IPS-15b (cell line): ENCODE data around the gene BORCS6.

ENCODE experiments used
- H3K27me3 ChIP-seq: one replicate; pipeline ENCODE4 v1.6.1; 2013; ENCODE audit warnings: low read length; ENCODE audit not compliant: control insufficient read depth, insufficient read depth
- H3K36me3 ChIP-seq: one replicate; pipeline ENCODE4 v1.6.1; 2013; ENCODE audit warnings: low read length; ENCODE audit not compliant: control insufficient read depth, insufficient read depth
- H3K4me1 ChIP-seq: one replicate; pipeline ENCODE4 v1.6.1; 2013; ENCODE audit warnings: mild to moderate bottlenecking, low read length; ENCODE audit not compliant: control insufficient read depth, insufficient read depth
- H3K4me3 ChIP-seq: one replicate; pipeline ENCODE4 v1.5.1; 2013; ENCODE audit warnings: low read depth, low read length
- H3K9ac ChIP-seq: one replicate; pipeline ENCODE4 v1.6.1; 2013; ENCODE audit warnings: low read depth, mild to moderate bottlenecking, low read length
- H3K9me3 ChIP-seq: one replicate; pipeline ENCODE4 v1.6.1; 2013; ENCODE audit warnings: mild to moderate bottlenecking, low read length; ENCODE audit not compliant: control insufficient read depth, insufficient read depth

BORCS6 gene

DNA sequence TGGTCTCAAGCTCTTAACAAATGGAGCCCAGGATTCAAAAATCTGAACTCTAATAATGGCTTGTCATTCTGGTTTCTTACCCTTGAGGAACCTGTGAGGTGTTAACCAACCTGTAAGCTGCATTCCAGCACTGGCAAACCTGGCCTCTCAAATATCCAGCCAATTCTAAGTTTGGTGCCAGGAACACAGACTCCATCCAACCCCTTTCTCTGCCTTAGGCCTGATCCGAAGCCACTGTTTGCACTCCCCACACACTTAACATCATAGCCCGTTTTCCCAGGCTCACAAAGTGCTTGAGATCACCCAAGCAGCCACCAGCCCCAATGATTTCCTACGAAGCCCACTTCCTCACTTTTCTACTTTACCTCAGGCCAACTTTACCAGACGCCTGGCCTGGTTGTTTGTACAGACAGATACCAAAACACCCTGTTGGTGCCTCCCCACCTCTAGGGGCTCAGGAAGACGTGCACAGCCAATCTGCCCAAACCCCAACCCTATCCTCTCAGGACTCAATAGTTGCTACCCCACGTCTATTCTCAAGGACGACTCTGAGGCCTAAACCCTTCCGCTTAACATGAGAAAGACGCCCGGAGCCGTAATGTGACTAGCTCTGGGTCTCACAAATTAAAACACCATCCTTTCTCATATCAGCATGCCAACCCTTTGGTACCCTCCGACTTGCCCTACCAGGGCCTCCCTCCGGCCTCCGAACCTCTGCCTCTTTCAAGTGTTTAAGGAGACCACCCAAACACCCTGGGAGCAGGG lies 34.6 kb downstream of the BORCS6 start:
- Histone ChIP-seq H3K4me3 (peak overlapping the region; percentile 95), H3K4me1 (peaks cover 16% of the 10 kb centered on the region)

DNA sequence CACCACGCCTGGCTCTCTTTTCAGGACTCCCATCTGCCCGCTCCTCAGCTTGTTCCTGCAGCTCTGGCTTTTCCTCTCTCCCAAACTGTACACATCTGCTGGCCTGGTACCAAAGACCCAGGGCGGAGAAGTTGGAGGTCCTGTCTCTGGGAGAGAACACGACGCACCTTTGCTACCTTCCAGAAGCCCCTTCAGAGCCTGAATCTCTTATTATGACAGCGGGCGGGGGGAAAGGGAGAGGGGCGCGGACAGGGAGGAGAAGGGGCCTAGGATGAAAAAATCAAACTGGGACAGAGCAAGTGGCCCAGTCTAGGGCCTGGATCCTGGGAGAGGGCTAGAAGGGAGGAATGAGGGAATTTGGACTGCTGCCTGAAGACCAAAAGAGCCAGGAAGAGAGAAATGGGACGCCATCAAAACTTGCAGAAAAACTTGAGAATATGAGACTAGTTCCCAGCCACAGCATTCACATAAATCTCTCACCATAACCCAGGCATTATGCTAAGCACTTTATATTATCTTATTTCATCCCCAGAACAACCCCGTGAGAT lies 35.3 kb downstream of the BORCS6 start:
- H3K9me3 ChIP-seq = no peaks in the 10 kb centered on the region
- H3K4me1 ChIP-seq = peaks cover 16% of the 10 kb centered on the region
- peaks cover 9% of the 10 kb centered on the region for H3K36me3 ChIP-seq
- peak overlapping the region; percentile 54 for H3K9ac ChIP-seq
- peaks cover 2% of the 10 kb centered on the region for H3K27me3 ChIP-seq
- peak overlapping the region; percentile 61 for H3K4me3 ChIP-seq

More for the DNA sequence above, 34.6 kb downstream of the BORCS6 start:
- Histone ChIP-seq H3K36me3 (peaks cover 3% of the 10 kb centered on the region), H3K9me3 (no peaks in the 10 kb centered on the region), H3K27me3 (peaks cover 2% of the 10 kb centered on the region), H3K9ac (peak overlapping the region; percentile 47)

GRCh38 chr17:8153957-8154607 lies 35.9 kb downstream of the BORCS6 start:
- H3K36me3 ChIP-seq = peaks cover 15% of the 10 kb centered on the region
- peaks cover 16% of the 10 kb centered on the region for H3K4me1 ChIP-seq
- H3K27me3 ChIP-seq = peaks cover 2% of the 10 kb centered on the region
- peak overlapping the region; percentile 54 for H3K9ac ChIP-seq
- no peaks in the 10 kb centered on the region for H3K9me3 ChIP-seq
- peak overlapping the region; percentile 61 for H3K4me3 ChIP-seq

GRCh38 chr17:8153525-8153956 lies 36.4 kb downstream of the BORCS6 start:
- Histone ChIP-seq H3K4me3 (no peak overlapping the region), H3K27me3 (peaks cover 2% of the 10 kb centered on the region), H3K4me1 (peaks cover 16% of the 10 kb centered on the region), H3K9me3 (no peaks in the 10 kb centered on the region), H3K9ac (no peak overlapping the region), H3K36me3 (peaks cover 17% of the 10 kb centered on the region)

DNA sequence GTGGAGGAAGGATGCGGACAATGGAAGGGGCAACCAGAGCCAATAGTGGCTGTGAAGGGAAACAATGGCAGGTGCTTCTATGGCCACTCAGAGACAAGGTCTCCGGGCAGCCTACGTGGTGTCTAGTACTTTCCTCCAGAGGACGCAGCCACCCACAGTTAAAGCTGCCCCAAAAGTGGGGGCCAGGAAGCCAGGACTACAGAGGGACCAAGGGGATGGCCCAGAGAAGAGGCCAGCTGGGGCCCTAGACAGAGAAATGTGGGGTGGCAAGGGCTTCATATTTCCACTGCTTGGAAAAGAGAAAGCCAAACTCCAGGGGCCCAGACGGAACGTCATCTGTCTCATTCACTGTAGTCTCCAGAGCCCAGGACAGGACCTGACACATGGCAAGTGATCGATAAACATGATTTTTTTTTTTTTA lies 36.9 kb downstream of the BORCS6 start:
- Histone ChIP-seq H3K4me1 (peaks cover 16% of the 10 kb centered on the region), H3K9ac (no peak overlapping the region), H3K27me3 (peaks cover 2% of the 10 kb centered on the region), H3K36me3 (peaks cover 19% of the 10 kb centered on the region), H3K4me3 (peak overlapping the region; percentile 43), H3K9me3 (no peaks in the 10 kb centered on the region)

GRCh38 chr17:8152112-8152775 lies 37.7 kb downstream of the BORCS6 start, which contains the start of gene PER1:
Gene PER1, minus strand, starts transcription at chr17:8152404. Its CDS starts 1,698 bp downstream, at chr17:8150706.
- Histone ChIP-seq H3K4me1 (peaks cover 16% of the 10 kb centered on the region), H3K4me3 (peak within 1 kb of the TSS; percentile 91), H3K9ac (peak within 1 kb of the TSS; percentile 16), H3K27me3 (peaks cover 2% of the 10 kb centered on the region), H3K36me3 (peaks cover 27% of the 10 kb centered on the region), H3K9me3 (no peaks in the 10 kb centered on the region)

- Histone ChIP-seq H3K36me3 (peaks cover 33% of the 10 kb centered on the region), H3K27me3 (peaks cover 2% of the 10 kb centered on the region), H3K4me1 (peaks cover 14% of the 10 kb centered on the region), H3K9ac (peak overlapping the region; percentile 16), H3K9me3 (no peaks in the 10 kb centered on the region), H3K4me3 (peak overlapping the region; percentile 91)
Observed at GRCh38 chr17:8151641-8152111, 38.3 kb downstream of the BORCS6 start.

DNA sequence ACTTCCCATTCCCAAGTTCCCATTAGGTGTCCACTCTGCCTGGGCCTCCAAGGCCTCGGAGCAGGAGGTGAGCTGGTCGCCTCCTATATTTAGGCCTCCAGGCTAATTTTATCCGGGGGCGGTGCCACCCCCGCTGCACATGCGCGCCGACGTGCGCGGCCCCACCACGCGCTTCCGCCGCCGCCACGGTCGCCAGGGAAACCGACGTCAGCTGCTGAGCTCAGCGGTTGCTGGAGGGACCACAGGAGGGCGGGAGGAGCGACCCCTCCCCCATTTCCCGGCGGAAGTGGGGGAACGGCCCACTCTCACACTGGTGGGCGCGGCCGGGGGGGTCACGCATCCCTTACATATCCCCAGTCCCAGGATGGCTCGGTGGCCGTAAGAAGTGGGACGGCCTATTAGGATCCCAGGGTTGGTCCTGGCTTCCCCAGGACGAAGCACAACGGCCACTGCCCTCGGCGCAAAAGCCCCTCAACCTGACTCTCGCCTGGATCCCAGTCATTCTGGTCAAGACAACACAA lies 38.8 kb downstream of the BORCS6 start:
- H3K9ac ChIP-seq = no peak overlapping the region
- H3K4me1 ChIP-seq = peaks cover 14% of the 10 kb centered on the region
- H3K9me3 ChIP-seq = no peaks in the 10 kb centered on the region
- H3K27me3 ChIP-seq = peaks cover 2% of the 10 kb centered on the region
- peaks cover 36% of the 10 kb centered on the region for H3K36me3 ChIP-seq
- H3K4me3 ChIP-seq = peak overlapping the region; percentile 91

- H3K27me3 ChIP-seq = peaks cover 2% of the 10 kb centered on the region
- no peak overlapping the region for H3K9ac ChIP-seq
- H3K4me1 ChIP-seq = peaks cover 14% of the 10 kb centered on the region
- H3K36me3 ChIP-seq = peaks cover 43% of the 10 kb centered on the region
- H3K9me3 ChIP-seq = no peaks in the 10 kb centered on the region
- H3K4me3 ChIP-seq = peak overlapping the region; percentile 91
Observed at GRCh38 chr17:8150194-8151119, 39.5 kb downstream of the BORCS6 start.

DNA sequence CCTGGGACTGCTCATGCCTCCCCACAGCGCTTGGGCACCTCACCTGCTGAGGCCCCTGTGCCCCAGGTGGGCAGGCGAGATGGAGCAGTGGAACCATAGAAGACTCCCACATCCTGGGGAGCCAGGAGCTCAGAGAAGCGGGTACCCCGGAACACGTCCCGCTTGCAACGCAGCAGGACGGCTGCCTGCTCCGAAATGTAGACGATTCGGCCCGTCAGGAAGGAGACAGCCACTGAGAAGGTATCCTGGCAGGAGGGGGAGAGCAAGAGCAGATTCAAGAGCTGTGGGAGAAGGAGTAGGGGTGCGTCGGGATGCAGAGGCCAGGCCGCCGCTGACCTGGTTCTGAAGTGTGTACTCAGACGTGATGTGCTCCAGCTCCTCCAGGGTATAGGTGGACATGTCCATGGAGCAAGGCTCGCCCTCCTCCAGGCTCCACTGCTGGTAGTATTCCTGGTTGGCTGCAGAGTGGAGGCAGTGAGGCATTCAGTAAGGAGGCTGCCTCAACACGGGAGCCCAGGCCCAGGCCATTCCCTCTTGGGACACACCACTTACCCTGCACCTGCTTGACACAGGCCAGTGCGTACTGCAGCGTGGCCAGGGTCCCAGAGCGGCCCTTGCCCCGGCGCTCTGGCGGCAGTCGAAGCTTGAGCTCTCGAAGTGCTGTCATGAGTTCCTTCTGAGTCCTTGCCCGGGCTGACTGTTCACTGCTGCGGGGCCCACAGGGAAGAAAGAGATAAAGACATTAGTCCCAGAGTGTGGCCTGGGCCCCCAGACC lies 40.4 kb downstream of the BORCS6 start:
- Histone ChIP-seq H3K9ac (no peak overlapping the region), H3K9me3 (no peaks in the 10 kb centered on the region), H3K27me3 (no peaks in the 10 kb centered on the region), H3K4me1 (peaks cover 9% of the 10 kb centered on the region), H3K4me3 (no peak overlapping the region), H3K36me3 (peaks cover 48% of the 10 kb centered on the region)
